Keratinocyte (primary cell): ENCODE data around the gene NEUROD2.

ENCODE experiments used
- CTCF ChIP-seq, 3 experiments: IDR thresholded peaks in 1 of 3; conservative IDR thresholded peaks in 1 of 3; optimal IDR thresholded peaks in 1 of 3; 2 replicates in 2 of 3; 3 replicates in 1 of 3; pipeline versions ENCODE3 to v1.5.1; 2011; ENCODE audit warnings: low read length in 3 of 3, mild to moderate bottlenecking in 3 of 3, moderate library complexity in 2 of 3, control low read depth in 1 of 3, inconsistent platforms in 1 of 3; ENCODE audit not compliant: insufficient read depth in 2 of 3; ENCODE audit errors: extremely low read depth in 1 of 3
- EZH2 ChIP-seq: IDR thresholded peaks from one replicate; pipeline ENCODE4 v1.6.1; 2012; ENCODE audit warnings: inconsistent platforms, mild to moderate bottlenecking, low read length, moderate library complexity

DNA sequence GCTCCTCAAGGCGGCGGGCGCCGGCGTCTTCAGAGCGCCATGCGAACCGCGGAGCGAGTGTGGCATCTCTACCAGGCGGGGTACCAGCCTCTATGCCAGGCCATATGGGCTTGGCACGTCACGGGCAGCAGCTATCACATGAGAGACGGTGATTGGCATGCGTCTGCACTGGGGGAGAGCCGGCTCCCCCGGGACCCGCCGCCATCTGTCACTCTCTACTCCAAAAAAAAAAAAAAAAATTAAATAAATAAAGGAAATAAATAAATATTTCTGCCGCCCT is at the start of gene NEUROD2:
- TF ChIP-seq EZH2: peak; percentile 72
- TF ChIP-seq CTCF (optimal IDR thresholded peaks at IDR 0.05 in 1 of 3, IDR thresholded peaks at IDR 0.05 in 1 of 3, conservative IDR thresholded peaks at IDR 0.05 in 1 of 3; ENCODE audit: extremely low read depth in 1 of 3, insufficient read depth in 2 of 3, low read length in 3 of 3): no peak
